Neural progenitor cell (in vitro differentiated cells): Measurements from ENCODE around the gene MYCBP2. TPM values are rescaled to one million over a fixed set of nuclear protein-coding genes. Genes with fewer than 3 reads are reported as not detected.

ENCODE experiments used
- DNase-seq: peaks from one replicate; pipeline ENCODE4 v3.0.0-alpha.2; 2016; ENCODE audit warnings: low spot score
- H2AFZ ChIP-seq: fragments of 200-600 bp; sonication (generic); replicated peaks from 2 replicates; pipeline ENCODE4 v1.6.1; 2016; ENCODE audit warnings: antibody characterized with exemption
- H3F3A ChIP-seq: fragments of 200-600 bp; sonication (generic); 2 replicates; pipeline ENCODE4 v1.6.1; 2016; ENCODE audit warnings: antibody characterized with exemption, low read depth
- H3K27ac ChIP-seq: fragments of 200-600 bp; sonication (generic); 2 replicates; pipeline ENCODE4 v1.5.1; 2016; ENCODE audit warnings: mild to moderate bottlenecking
- H3K27me3 ChIP-seq: fragments of 200-600 bp; sonication (generic); 2 replicates; pipeline ENCODE4 v1.6.1; 2016; ENCODE audit warnings: mild to moderate bottlenecking, moderate library complexity
- H3K36me3 ChIP-seq: fragments of 200-600 bp; sonication (generic); 2 replicates; pipeline ENCODE4 v1.5.1; 2016
- H3K4me1 ChIP-seq: fragments of 200-600 bp; sonication (generic); 2 replicates; pipeline ENCODE4 v1.6.1; 2016; ENCODE audit warnings: mixed run types
- H3K4me2 ChIP-seq: fragments of 200-600 bp; sonication (generic); 2 replicates; pipeline ENCODE4 v1.6.1; 2016
- H3K4me3 ChIP-seq: fragments of 200-600 bp; sonication (generic); 2 replicates; pipeline ENCODE4 v1.5.1; 2016
- H3K79me2 ChIP-seq: fragments of 200-600 bp; sonication (generic); 2 replicates; pipeline ENCODE4 v1.6.1; 2016; ENCODE audit warnings: low read depth
- H3K9ac ChIP-seq: fragments of 200-600 bp; sonication (generic); 2 replicates; pipeline ENCODE4 v1.6.1; 2016
- H3K9me3 ChIP-seq: fragments of 200-600 bp; sonication (generic); 2 replicates; pipeline ENCODE4 v1.5.1; 2016; ENCODE audit warnings: low read depth
- H4K20me1 ChIP-seq: fragments of 200-600 bp; sonication (generic); 2 replicates; pipeline ENCODE4 v1.6.1; 2016; ENCODE audit warnings: low read depth
- H3K27ac Mint-ChIP-seq: 3 replicates; pipeline ENCODE4 v1.8.0; 2021; ENCODE audit warnings: mixed read lengths
- H3K27me3 Mint-ChIP-seq: 2 replicates; pipeline ENCODE4 v1.8.0; 2022; ENCODE audit warnings: low read depth, mild to moderate bottlenecking, inconsistent platforms, moderate library complexity, mixed read lengths; ENCODE audit not compliant: insufficient read depth
- H3K36me3 Mint-ChIP-seq: 3 replicates; pipeline ENCODE4 v1.8.0; 2021; ENCODE audit warnings: mixed read lengths
- H3K4me1 Mint-ChIP-seq: 3 replicates; pipeline ENCODE4 v1.8.0; 2021; ENCODE audit warnings: mixed read lengths
- H3K4me3 Mint-ChIP-seq: 3 replicates; pipeline ENCODE4 v1.8.0; 2021; ENCODE audit warnings: mild to moderate bottlenecking, moderate library complexity, mixed read lengths
- H3K9me3 Mint-ChIP-seq: 3 replicates; pipeline ENCODE4 v1.8.0; 2020; ENCODE audit warnings: mixed read lengths
- CTCF ChIP-seq: fragments of 200-600 bp; sonication (generic); IDR thresholded peaks from 2 replicates; pipeline ENCODE4 v1.5.1; 2017; ENCODE audit warnings: antibody characterized with exemption, mild to moderate bottlenecking
- EZH2 ChIP-seq: fragments of 200-600 bp; sonication (generic); IDR thresholded peaks from 2 replicates; pipeline ENCODE4 v1.6.1; 2017; ENCODE audit warnings: antibody characterized with exemption, mild to moderate bottlenecking, moderate library complexity
- EZH2phosphoT487 ChIP-seq: fragments of 200-600 bp; sonication (generic); IDR thresholded peaks from 2 replicates; pipeline ENCODE4 v1.6.1; 2017; ENCODE audit warnings: antibody characterized with exemption
- total RNA-seq: library from RNA; depleted of rRNA; stranded (reverse); fragments of >200 nt; gene quantifications from 2 replicates; pipeline ENCODE4 v1.2.3, GENCODE V29; 2015; ENCODE audit warnings: low replicate concordance

MYCBP2 gene
- total RNA-seq, 1 donor from 2014 or later, result 37.8 TPM

- Histone ChIP-seq H3K4me3 (no peak overlapping the region), H3K4me2 (no peak overlapping the region), H3K27ac (no peak overlapping the region), H3K79me2 (no peaks in the 10 kb centered on the region), H3K4me1 (no peaks in the 10 kb centered on the region), H3K9ac (no peak overlapping the region), H3F3A (no peaks in the 10 kb centered on the region), H3K27me3 (no peaks in the 10 kb centered on the region), H2AFZ (no peak overlapping the region), H3K36me3 (no peaks in the 10 kb centered on the region), H4K20me1 (no peaks in the 10 kb centered on the region), H3K9me3 (no peaks in the 10 kb centered on the region)
- TF ChIP-seq CTCF (no peak), EZH2 (no peak), EZH2phosphoT487 (no peak)
- peaks cover 24% of the 10 kb centered on the region for H3K36me3 Mint-ChIP-seq
- H3K27ac Mint-ChIP-seq, result no peak overlapping the region
- no peaks in the 10 kb centered on the region for H3K27me3 Mint-ChIP-seq
- H3K4me1 Mint-ChIP-seq, result no peaks in the 10 kb centered on the region
- H3K9me3 Mint-ChIP-seq, result no peaks in the 10 kb centered on the region
- no peak for DNase-seq
- H3K4me3 Mint-ChIP-seq, result no peak overlapping the region
Measured at GRCh38 chr13:77094773-77095172, 232.1 kb downstream of the MYCBP2 start.

GRCh38 chr13:77093735-77094134 is 233.2 kb downstream of the MYCBP2 start:
- Mint-ChIP-seq H3K9me3 (no peaks in the 10 kb centered on the region), H3K27me3 (no peaks in the 10 kb centered on the region), H3K27ac (no peak overlapping the region), H3K4me3 (no peak overlapping the region), H3K4me1 (no peaks in the 10 kb centered on the region), H3K36me3 (peaks cover 24% of the 10 kb centered on the region)
- no peak overlapping the region for H2AFZ ChIP-seq
- H3K27me3 ChIP-seq, result no peaks in the 10 kb centered on the region
- H3K79me2 ChIP-seq, result no peaks in the 10 kb centered on the region
- no peak overlapping the region for H3K4me2 ChIP-seq
- H3K4me1 ChIP-seq, result no peaks in the 10 kb centered on the region
- no peaks in the 10 kb centered on the region for H4K20me1 ChIP-seq
- H3F3A ChIP-seq, result no peaks in the 10 kb centered on the region
- TF ChIP-seq CTCF (no peak), EZH2 (no peak), EZH2phosphoT487 (no peak)
- no peaks in the 10 kb centered on the region for H3K36me3 ChIP-seq
- H3K4me3 ChIP-seq, result no peak overlapping the region
- DNase-seq, result no peak
- H3K9me3 ChIP-seq, result no peaks in the 10 kb centered on the region
- H3K27ac ChIP-seq, result no peak overlapping the region
- no peak overlapping the region for H3K9ac ChIP-seq

- no peak overlapping the region for H3K4me3 Mint-ChIP-seq
- Histone ChIP-seq H4K20me1 (no peaks in the 10 kb centered on the region), H3K9me3 (no peaks in the 10 kb centered on the region), H3K9ac (no peak overlapping the region), H3K36me3 (peaks cover 5% of the 10 kb centered on the region), H3K4me1 (no peaks in the 10 kb centered on the region), H3K27ac (no peak overlapping the region), H3K4me2 (no peak overlapping the region), H2AFZ (no peak overlapping the region), H3K27me3 (no peaks in the 10 kb centered on the region), H3K79me2 (no peaks in the 10 kb centered on the region), H3K4me3 (no peak overlapping the region), H3F3A (no peaks in the 10 kb centered on the region)
- DNase-seq, result no peak
- H3K9me3 Mint-ChIP-seq, result no peaks in the 10 kb centered on the region
- no peaks in the 10 kb centered on the region for H3K27me3 Mint-ChIP-seq
- TF ChIP-seq CTCF (no peak), EZH2 (no peak), EZH2phosphoT487 (no peak)
- peaks cover 19% of the 10 kb centered on the region for H3K36me3 Mint-ChIP-seq
- H3K27ac Mint-ChIP-seq, result no peak overlapping the region
- H3K4me1 Mint-ChIP-seq, result no peaks in the 10 kb centered on the region
Measured at GRCh38 chr13:77084755-77085154, 242.1 kb downstream of the MYCBP2 start.
